HG03442 (cell line): ENCODE data around the gene CDK11B.
"Not testable (repeated sequence)": the region's sequence is repeated elsewhere in the genome, so short reads cannot be mapped to it uniquely, and the experiment has no call there.

Experiments used
- ATAC-seq: cut with Tn5 transposase; IDR thresholded peaks from one replicate; pipeline ENCODE4 v1.9.1; 2021; ENCODE audit warnings: mild to moderate bottlenecking, moderate library complexity; ENCODE audit not compliant: unreplicated experiment

Gene CDK11B

GRCh38 chr1:1658583-1659549 is at the start of gene CDK11B:
CDK11B (minus strand) TSS chr1:1659004; CDS start chr1:1657485, 1,519 bp downstream.
- peak; percentile 79 for ATAC-seq

GRCh38 chr1:1707897-1708296 is 49.1 kb upstream of the CDK11B start:
- not testable (repeated sequence) for ATAC-seq

DNA sequence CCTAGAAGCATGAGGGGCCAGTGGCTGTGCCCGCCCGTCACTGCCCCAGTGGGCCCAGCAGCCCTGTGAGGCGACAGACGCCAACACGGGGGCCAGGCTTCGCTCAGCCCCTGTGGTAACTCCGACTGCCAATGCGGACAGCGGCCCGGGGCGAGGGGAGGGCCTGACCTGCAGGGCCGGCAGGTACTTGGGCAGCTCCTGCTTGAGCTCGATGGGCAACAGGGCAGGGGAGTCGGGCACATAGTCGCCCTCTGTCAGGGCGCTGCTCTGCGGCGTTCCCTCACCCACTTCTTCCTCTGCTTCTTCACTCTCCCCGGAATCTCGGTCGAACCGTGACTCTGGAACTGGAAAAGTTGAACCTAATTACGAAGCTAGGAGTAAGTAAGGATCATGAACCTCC is 48.4 kb upstream of the CDK11B start:
- not testable (repeated sequence) for ATAC-seq

DNA sequence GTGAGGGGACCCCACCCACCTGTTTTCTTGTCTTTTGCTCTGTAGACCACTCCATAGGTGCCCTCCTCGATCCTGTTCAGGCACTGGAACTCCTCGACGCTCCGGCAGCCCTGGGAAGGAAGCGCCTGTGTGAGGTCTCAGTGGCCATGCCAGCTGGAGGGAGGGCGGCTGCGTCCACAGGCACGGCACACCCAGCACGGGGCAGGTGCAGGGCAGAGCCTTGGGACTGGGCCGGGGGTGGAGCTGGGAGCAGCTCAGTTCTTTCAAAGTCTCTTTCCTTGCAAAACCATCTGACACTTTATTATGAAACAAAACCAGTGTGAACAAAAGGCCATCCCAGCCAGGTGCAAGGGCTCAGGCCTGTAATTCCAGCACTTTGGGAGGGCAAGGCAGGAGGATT is 46.8 kb upstream of the CDK11B start:
- not testable (repeated sequence) for ATAC-seq

- ATAC-seq = not testable (repeated sequence)
These were observed 45.6 kb upstream of the CDK11B start for GRCh38 chr1:1704284-1704957.

- ATAC-seq = no peak
These were observed 45.0 kb upstream of the CDK11B start for GRCh38 chr1:1703796-1704195.

GRCh38 chr1:1702506-1702905 is 43.7 kb upstream of the CDK11B start:
- not testable (repeated sequence) for ATAC-seq

- ATAC-seq = not testable (repeated sequence)
These were observed 41.8 kb upstream of the CDK11B start for GRCh38 chr1:1700557-1700956.

GRCh38 chr1:1700067-1700466 is 41.3 kb upstream of the CDK11B start:
- ATAC-seq = not testable (repeated sequence)

DNA sequence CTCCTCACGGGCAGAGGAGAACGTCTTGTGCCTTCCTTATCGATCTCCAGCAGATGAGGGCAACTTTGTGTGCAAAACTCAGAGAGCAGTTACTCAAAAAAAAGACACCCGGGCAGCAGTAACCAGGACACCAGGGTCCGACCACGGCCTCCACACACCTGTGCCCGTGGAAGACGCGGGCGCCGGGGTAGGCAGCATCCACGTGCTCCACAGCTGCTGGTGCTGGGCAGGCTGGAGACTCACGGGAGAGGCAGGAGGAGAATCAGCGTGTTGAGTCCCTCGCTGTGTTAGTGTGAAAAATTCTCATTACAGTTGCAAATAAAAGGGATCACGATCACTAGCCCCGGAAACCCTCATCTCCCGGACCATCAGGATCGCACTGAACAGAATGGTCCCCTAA is 40.3 kb upstream of the CDK11B start:
- not testable (repeated sequence) for ATAC-seq

GRCh38 chr1:1697358-1698183 is 38.8 kb upstream of the CDK11B start:
- not testable (repeated sequence) for ATAC-seq

GRCh38 chr1:1696431-1697357 is 37.9 kb upstream of the CDK11B start:
- not testable (repeated sequence) for ATAC-seq

GRCh38 chr1:1692714-1693647 is 34.2 kb upstream of the CDK11B start, which contains the start of gene SLC35E2B:
SLC35E2B (minus strand) TSS chr1:1692795; CDS start chr1:1676699, 16,096 bp downstream.
- peak; percentile 73 for ATAC-seq

GRCh38 chr1:1692324-1692713 is 33.5 kb upstream of the CDK11B start:
- peak; percentile 19 for ATAC-seq

DNA sequence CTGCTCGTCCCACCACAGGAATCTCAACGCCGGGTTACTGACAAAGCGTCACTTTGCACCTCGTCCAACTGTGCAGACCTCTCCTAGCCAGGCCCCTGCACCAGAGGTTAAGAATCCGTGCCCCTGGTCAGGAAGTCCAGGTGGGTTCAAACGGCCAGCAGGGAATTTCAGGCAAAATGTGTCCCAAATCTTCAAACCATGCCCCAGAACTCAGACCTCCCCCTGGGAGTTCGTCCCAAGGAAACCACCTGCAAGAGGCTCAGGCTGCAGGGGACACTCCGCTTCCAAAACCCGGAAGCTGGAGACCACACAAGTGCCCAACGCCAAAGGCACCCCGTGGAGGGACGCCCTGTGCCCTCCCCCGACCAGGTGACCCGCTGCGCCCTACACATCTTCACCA is 32.6 kb upstream of the CDK11B start:
- ATAC-seq = not testable (repeated sequence)

DNA sequence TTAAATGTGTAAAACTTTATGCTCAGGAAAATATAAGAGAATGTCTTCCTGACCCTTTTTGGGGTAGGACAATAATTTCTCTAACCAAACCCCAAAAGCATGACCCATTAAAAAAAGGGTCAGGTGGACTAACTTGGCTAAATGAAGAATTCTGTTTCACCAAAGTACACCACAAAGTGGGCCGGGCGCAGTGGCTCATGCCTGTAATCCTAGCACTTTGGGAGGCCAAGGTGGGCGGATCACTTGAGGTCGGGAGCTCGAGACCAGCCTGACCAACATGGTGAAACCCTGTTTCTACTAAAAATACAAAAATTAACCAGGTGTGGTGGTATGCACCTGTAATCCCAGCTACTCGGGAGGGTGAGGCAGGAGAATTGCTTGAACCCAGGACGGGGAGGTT is 30.7 kb upstream of the CDK11B start:
- not testable (repeated sequence) for ATAC-seq

GRCh38 chr1:1687846-1688245 is 29.0 kb upstream of the CDK11B start:
- ATAC-seq = no peak

- no peak for ATAC-seq
These were observed 25.4 kb upstream of the CDK11B start for GRCh38 chr1:1684031-1684681.
